Measurements from ENCODE around the gene LAMB4. TPM values are rescaled to one million over a fixed set of nuclear protein-coding genes. Genes with fewer than 3 reads are reported as not detected.

Gene LAMB4
- total RNA-seq, 2 experiments from 2014 or later, result not detected

- intact Hi-C loops (cut with micrococcal nuclease; ENCODE audit: unreplicated experiment), result no loop called here
- ChIA-PET POLR2A (no interaction called here), CTCF (ENCODE audit: unreplicated experiment) (no interaction called here)
- no peaks in the 10 kb centered on the region for H4K20me1 ChIP-seq (ENCODE audit: insufficient read depth, low read length)
- no TSS peak for BruUV-seq (replicated peaks)
- H3K36me3 ChIP-seq (ENCODE audit: insufficient read depth, low read length), result no peaks in the 10 kb centered on the region
- no peak within 1 kb of the TSS for H3K27ac ChIP-seq (ENCODE audit: low read depth, low read length, poor library complexity, severe bottlenecking)
- no peaks in the 10 kb centered on the region for H3K79me2 ChIP-seq (ENCODE audit: insufficient read depth, low read depth, low read length)
- no peaks in the 10 kb centered on the region for H3K9me2 ChIP-seq (ENCODE audit: insufficient read depth, low read length)
- no peak within 1 kb of the TSS for H3K4me3 ChIP-seq (ENCODE audit: low read depth, low read length, poor library complexity, severe bottlenecking)
- no peak for DNase-seq (ENCODE audit: low spot score)
- no peak within 1 kb of the TSS for H2AFZ ChIP-seq (ENCODE audit: low read length)
- no peak for TF ChIP-seq CTCF (conservative IDR thresholded peaks at IDR 0.05; ENCODE audit: low read length)
- TF ChIP-seq EZH2phosphoT487 (IDR thresholded peaks at IDR 0.05; ENCODE audit: borderline replicate concordance, low read depth, low read length), result no peak
- no peak within 1 kb of the TSS for H3K4me2 ChIP-seq (ENCODE audit: low read length)
- no peaks in the 10 kb centered on the region for H3K4me1 ChIP-seq (ENCODE audit: insufficient read depth, low read length, poor library complexity, severe bottlenecking)
- no peaks in the 10 kb centered on the region for H3K9me3 ChIP-seq (ENCODE audit: low read length)
Measured at GRCh38 chr7:108002726-108003598, 127.2 kb downstream of the LAMB4 start, which contains the start of gene LAMB1. Gene LAMB1 (minus strand): TSS chr7:108003161. CDS start chr7:108002885, 276 bp downstream.

- Histone ChIP-seq H3K4me2 (ENCODE audit: low read length) (no peak overlapping the region), H3K79me2 (ENCODE audit: insufficient read depth, low read depth, low read length) (no peaks in the 10 kb centered on the region), H3K9me3 (ENCODE audit: low read length) (no peaks in the 10 kb centered on the region), H3K9me2 (ENCODE audit: insufficient read depth, low read length) (no peaks in the 10 kb centered on the region), H3K4me1 (ENCODE audit: insufficient read depth, low read length, poor library complexity, severe bottlenecking) (no peaks in the 10 kb centered on the region), H3K27ac (ENCODE audit: low read depth, low read length, poor library complexity, severe bottlenecking) (no peak overlapping the region), H4K20me1 (ENCODE audit: insufficient read depth, low read length) (no peaks in the 10 kb centered on the region), H3K36me3 (ENCODE audit: insufficient read depth, low read length) (no peaks in the 10 kb centered on the region), H3K4me3 (ENCODE audit: low read depth, low read length, poor library complexity, severe bottlenecking) (no peak overlapping the region), H2AFZ (ENCODE audit: low read length) (no peak overlapping the region)
- BruUV-seq (replicated peaks), result no TSS peak
- intact Hi-C loops (cut with micrococcal nuclease; ENCODE audit: unreplicated experiment), result no loop called here
- TF ChIP-seq CTCF (conservative IDR thresholded peaks at IDR 0.05; ENCODE audit: low read length), result no peak
- TF ChIP-seq EZH2phosphoT487 (IDR thresholded peaks at IDR 0.05; ENCODE audit: borderline replicate concordance, low read depth, low read length), result no peak
- POLR2A ChIA-PET, result no interaction called here
- CTCF ChIA-PET (ENCODE audit: unreplicated experiment), result no interaction called here
- DNase-seq (ENCODE audit: low spot score), result no peak
Measured at GRCh38 chr7:108001764-108002725, 128.1 kb downstream of the LAMB4 start.

Data from OCI-LY7 (cell line).